GM06990 (cell line): ENCODE measurements around the gene ATP2A1.
A peak's percentile ranks its signal among the peaks of the same experiment; 100 is the strongest.

Experiments
- DNase-seq: peaks from one replicate; pipeline ENCODE4 v3.0.0-alpha.2; 2011; ENCODE audit not compliant: insufficient read length; ENCODE audit errors: extremely low read depth
- H3K27me3 ChIP-seq: replicated peaks from 2 replicates; pipeline ENCODE4 v1.6.0; 2011; ENCODE audit warnings: low read length; ENCODE audit not compliant: control insufficient read depth, insufficient read depth
- H3K36me3 ChIP-seq: 2 replicates; pipeline ENCODE4 v1.5.1; 2011; ENCODE audit warnings: low read length; ENCODE audit not compliant: control insufficient read depth, insufficient read depth
- H3K4me3 ChIP-seq: replicated peaks from 2 replicates; pipeline ENCODE4 v1.5.1; 2011; ENCODE audit warnings: low read depth, mild to moderate bottlenecking, control low read depth, low read length
- TF ChIP-seq, protein P1 (sequence below): IDR thresholded peaks from 2 replicates; pipeline ENCODE4 v1.5.1; 2011; ENCODE audit warnings: low read length, control low read depth, mild to moderate bottlenecking, inconsistent platforms; ENCODE audit not compliant: insufficient read depth, poor library complexity, severe bottlenecking

Gene ATP2A1

DNA sequence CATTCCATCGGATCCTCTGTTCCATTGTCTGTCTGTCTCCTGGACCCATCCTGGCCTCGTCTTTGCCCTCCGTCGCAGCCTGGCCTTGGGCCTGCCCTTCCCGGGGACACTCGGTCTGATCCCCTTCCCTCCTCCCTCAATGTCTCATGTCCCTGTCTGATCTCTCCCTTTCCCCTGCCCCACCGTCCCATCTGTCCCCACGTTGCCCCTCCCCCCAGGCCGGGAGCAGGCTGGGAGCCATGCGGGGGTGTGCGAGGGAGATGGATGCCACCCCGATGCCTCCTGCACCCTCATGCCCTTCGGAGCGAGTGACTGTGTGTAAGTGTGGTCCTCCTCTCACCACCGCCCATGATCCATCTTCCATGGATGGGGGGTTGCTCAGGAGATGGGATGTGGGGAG lies 5.3 kb upstream of the ATP2A1 start:
- TF ChIP-seq, protein P1, sequence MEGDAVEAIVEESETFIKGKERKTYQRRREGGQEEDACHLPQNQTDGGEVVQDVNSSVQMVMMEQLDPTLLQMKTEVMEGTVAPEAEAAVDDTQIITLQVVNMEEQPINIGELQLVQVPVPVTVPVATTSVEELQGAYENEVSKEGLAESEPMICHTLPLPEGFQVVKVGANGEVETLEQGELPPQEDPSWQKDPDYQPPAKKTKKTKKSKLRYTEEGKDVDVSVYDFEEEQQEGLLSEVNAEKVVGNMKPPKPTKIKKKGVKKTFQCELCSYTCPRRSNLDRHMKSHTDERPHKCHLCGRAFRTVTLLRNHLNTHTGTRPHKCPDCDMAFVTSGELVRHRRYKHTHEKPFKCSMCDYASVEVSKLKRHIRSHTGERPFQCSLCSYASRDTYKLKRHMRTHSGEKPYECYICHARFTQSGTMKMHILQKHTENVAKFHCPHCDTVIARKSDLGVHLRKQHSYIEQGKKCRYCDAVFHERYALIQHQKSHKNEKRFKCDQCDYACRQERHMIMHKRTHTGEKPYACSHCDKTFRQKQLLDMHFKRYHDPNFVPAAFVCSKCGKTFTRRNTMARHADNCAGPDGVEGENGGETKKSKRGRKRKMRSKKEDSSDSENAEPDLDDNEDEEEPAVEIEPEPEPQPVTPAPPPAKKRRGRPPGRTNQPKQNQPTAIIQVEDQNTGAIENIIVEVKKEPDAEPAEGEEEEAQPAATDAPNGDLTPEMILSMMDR, result no peak
- Histone ChIP-seq H3K4me3 (no peak overlapping the region), H3K36me3 (peaks cover 18% of the 10 kb centered on the region), H3K27me3 (no peaks in the 10 kb centered on the region)
- DNase-seq, result no peak

DNA sequence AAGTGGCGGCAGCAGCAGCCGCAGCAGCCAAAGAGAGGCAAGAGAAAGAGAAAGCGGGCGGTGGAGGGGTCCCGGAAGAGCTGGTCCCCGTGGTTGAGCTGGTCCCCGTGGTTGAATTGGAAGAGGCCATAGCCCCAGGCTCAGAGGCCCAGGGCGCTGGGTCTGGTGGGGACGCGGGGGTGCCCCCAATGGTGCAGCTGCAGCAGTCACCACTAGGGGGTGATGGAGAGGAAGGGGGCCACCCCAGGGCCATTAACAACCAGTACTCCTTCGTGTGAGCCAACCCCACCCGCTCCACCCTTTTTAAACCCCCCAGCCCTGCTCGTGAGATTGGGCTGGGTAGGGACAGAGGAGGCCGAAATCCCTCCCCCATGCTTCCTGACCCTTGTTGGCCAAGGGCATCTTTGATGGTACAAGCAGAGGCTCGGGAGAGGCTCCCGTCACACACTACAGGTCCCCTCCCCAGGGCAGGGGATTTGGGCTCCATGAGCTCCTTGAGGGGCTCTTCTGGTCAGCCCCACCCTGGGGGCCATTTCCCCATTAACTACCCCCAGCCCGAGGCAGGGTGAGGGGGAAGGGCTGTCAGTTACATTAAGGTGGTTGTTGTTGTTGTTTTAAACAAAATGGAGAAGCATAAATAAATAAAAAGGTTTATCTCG lies 4.6 kb upstream of the ATP2A1 start:
- H3K27me3 ChIP-seq, result no peaks in the 10 kb centered on the region
- no peak for DNase-seq
- H3K36me3 ChIP-seq, result peaks cover 18% of the 10 kb centered on the region
- TF ChIP-seq, protein P1, result peak; percentile 85
- H3K4me3 ChIP-seq, result no peak overlapping the region

DNA sequence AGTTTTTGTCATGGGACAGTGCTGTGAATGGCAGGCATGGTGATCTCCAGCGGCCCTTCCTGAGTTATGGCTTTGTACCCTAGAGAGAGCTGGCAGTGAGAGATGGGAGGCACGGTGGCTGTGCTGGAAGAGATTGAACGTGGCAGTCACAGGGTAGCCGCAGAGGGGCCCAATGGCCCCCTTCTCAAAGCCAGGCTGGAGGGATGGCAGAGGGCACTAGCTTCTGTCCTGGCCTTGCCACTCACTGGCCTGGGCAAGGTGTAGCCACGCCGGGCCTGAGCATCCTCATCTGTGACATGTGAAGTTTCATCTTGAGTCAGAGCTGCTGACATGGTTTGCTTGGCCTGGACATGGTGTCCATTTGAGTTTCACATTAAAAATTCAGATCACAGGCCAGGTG lies 3.9 kb upstream of the ATP2A1 start:
- no peak for DNase-seq
- Histone ChIP-seq H3K27me3 (no peaks in the 10 kb centered on the region), H3K4me3 (no peak overlapping the region), H3K36me3 (peaks cover 11% of the 10 kb centered on the region)
- TF ChIP-seq, protein P1, result no peak

DNA sequence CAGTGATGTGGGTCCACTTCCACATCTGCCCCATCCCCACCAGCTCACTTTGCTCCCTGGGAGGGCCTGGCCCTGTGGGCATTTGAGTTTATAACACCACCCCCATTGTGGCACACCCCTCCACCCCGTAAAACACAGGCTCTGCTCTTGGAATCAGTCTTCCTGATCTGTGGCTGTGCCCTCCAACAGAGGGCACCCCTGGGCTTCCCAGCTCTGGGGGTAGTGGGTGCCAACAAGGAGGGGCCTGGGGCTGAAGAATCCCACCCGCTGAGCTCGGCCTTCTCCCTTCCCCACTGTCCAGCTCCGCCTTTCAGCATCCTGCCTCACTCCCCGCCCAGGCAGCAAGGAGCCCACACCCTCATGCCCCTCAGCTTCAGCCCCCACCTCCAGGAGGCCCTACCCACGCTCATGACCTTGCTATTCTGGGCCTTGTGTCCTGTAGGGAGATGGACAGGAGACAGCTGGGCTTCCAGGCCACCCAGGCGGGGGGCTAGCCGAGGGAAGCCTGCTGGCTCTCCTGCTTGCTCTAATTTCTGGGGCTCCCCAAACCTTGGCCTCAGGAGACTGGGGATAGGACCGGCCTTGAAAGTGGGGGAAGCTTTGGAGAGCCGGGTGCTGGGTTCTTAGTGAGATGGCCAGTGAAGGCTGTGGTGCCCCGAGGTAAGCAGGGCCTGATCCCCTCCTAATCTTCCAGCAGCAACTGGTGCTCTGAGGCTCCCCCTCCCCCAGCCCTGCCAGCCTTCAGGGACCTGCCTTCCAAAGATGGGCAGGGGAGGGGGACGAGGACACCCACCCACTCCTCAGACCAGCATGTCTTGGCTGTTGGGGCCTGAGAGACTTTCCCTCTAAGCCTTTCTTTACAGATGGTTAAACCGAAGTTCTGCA lies 2.9 kb upstream of the ATP2A1 start:
- TF ChIP-seq, protein P1, result no peak
- no peaks in the 10 kb centered on the region for H3K27me3 ChIP-seq
- peaks cover 3% of the 10 kb centered on the region for H3K36me3 ChIP-seq
- no peak overlapping the region for H3K4me3 ChIP-seq
- DNase-seq, result no peak

DNA sequence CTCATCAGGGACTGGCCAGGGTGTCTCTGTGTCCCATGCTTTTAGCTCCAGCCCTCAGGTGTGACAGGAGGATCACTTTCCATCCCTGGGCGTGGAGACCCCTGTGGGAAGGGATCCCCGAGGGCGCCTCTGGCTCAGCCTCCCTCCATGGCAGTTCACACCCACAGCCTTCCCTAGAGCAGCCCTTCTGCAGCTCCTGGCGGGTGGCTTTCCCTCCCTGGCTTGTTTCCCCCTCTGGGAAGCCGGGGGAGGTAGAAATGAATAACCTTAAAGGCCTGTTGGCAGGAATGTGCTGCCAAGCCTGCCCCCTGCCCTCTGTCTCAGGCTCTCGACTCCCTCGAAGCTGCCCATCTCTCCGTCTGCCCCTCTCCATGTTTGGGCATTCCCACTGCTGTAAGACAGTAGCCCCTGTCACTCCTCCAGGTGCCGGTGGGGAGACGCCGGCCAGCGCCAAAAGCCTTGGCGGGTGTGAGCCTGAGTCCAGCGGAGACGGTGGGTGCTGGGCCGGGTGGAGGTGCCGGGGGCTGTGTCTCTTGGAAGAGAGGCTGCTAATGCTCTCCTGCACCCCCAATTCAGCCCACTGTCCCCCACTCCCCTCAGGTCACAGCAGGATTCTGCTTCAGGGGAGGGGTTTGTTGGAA lies 2.1 kb upstream of the ATP2A1 start:
- Histone ChIP-seq H3K27me3 (no peaks in the 10 kb centered on the region), H3K36me3 (peaks cover 3% of the 10 kb centered on the region), H3K4me3 (no peak overlapping the region)
- no peak for DNase-seq
- TF ChIP-seq, protein P1, result no peak
